HG03175 (cell line): ENCODE results near the gene MYO18B.

Source experiments
- ATAC-seq: cut with Tn5 transposase; IDR thresholded peaks from one replicate; pipeline ENCODE4 v1.9.1; 2021; ENCODE audit warnings: mild to moderate bottlenecking, moderate library complexity; ENCODE audit not compliant: unreplicated experiment

Gene MYO18B

GRCh38 chr22:25748704-25749103 is 6.7 kb downstream of the MYO18B start:
- ATAC-seq = no peak

GRCh38 chr22:25749420-25750169 is 7.6 kb downstream of the MYO18B start:
- ATAC-seq = no peak

- ATAC-seq = no peak
These were observed 8.7 kb downstream of the MYO18B start for GRCh38 chr22:25750569-25751173.

- no peak for ATAC-seq
These were observed 9.2 kb downstream of the MYO18B start for GRCh38 chr22:25751174-25751581.

- no peak for ATAC-seq
These were observed 10.7 kb downstream of the MYO18B start for GRCh38 chr22:25752615-25753214.

GRCh38 chr22:25753252-25753651 is 11.3 kb downstream of the MYO18B start:
- ATAC-seq = no peak

GRCh38 chr22:25754527-25755202 is 12.7 kb downstream of the MYO18B start:
- no peak for ATAC-seq

- ATAC-seq = no peak
These were observed 15.7 kb downstream of the MYO18B start for GRCh38 chr22:25757686-25758085.

GRCh38 chr22:25758316-25758715 is 16.3 kb downstream of the MYO18B start:
- no peak for ATAC-seq

- ATAC-seq = no peak
These were observed 17.8 kb downstream of the MYO18B start for GRCh38 chr22:25759825-25760231.

GRCh38 chr22:25760294-25760693 is 18.3 kb downstream of the MYO18B start:
- ATAC-seq = no peak

- ATAC-seq = no peak
These were observed 19.0 kb downstream of the MYO18B start for GRCh38 chr22:25760848-25761595.

GRCh38 chr22:25762147-25762546 is 20.2 kb downstream of the MYO18B start:
- ATAC-seq = no peak

- ATAC-seq = no peak
These were observed 21.3 kb downstream of the MYO18B start for GRCh38 chr22:25763239-25763777.

GRCh38 chr22:25764270-25765015 is 22.5 kb downstream of the MYO18B start:
- ATAC-seq = no peak

- no peak for ATAC-seq
These were observed 23.0 kb downstream of the MYO18B start for GRCh38 chr22:25765016-25765367.

- no peak for ATAC-seq
These were observed 23.8 kb downstream of the MYO18B start for GRCh38 chr22:25765801-25766200.

GRCh38 chr22:25766418-25766817 is 24.4 kb downstream of the MYO18B start:
- ATAC-seq = no peak

- no peak for ATAC-seq
These were observed 28.3 kb downstream of the MYO18B start for GRCh38 chr22:25770333-25770732.

- no peak for ATAC-seq
These were observed 30.3 kb downstream of the MYO18B start for GRCh38 chr22:25772288-25772687.
